Activated CD4-positive, alpha-beta T cell treated with anti-CD3 and anti-CD28 coated beads, Interleukin-2, Interleukin-4, amounts not matched to agents 100 ng/mL and 50 ng/mL, durations not matched to agents 16 hours and 8 hours (primary cell): ENCODE data around the gene PLEKHA6.

Source experiments
- DNase-seq: peaks from one replicate; pipeline ENCODE4 v3.0.0-alpha.2; 2020; ENCODE audit warnings: low spot score

The PLEKHA6 gene

GRCh38 chr1:204186597-204186996, 173.1 kb downstream of the PLEKHA6 start:
- DNase-seq = no peak

GRCh38 chr1:204181116-204181515, 178.6 kb downstream of the PLEKHA6 start:
- no peak for DNase-seq

- no peak for DNase-seq
Observed at GRCh38 chr1:204180133-204180532, 179.6 kb downstream of the PLEKHA6 start.

GRCh38 chr1:204178487-204179281, 181.0 kb downstream of the PLEKHA6 start:
- DNase-seq = no peak

- DNase-seq = no peak
Observed at GRCh38 chr1:204177133-204177532, 182.6 kb downstream of the PLEKHA6 start.

- no peak for DNase-seq
Observed at GRCh38 chr1:204176049-204176448, 183.7 kb downstream of the PLEKHA6 start.

GRCh38 chr1:204174958-204175357, 184.8 kb downstream of the PLEKHA6 start:
- DNase-seq = no peak

- no peak for DNase-seq
Observed at GRCh38 chr1:204172404-204173029, 187.2 kb downstream of the PLEKHA6 start.

GRCh38 chr1:204171751-204172178, 188.0 kb downstream of the PLEKHA6 start:
- DNase-seq = no peak

GRCh38 chr1:204170494-204171155, 189.1 kb downstream of the PLEKHA6 start:
- DNase-seq = no peak

GRCh38 chr1:204169858-204170257, 189.9 kb downstream of the PLEKHA6 start:
- no peak for DNase-seq
